ENCODE measurements around the gene CFAP77.

The CFAP77 gene

GRCh38 chr9:132589148-132590036, 179.4 kb downstream of the CFAP77 start:
- no peak overlapping the region for H3K23ac ChIP-seq (ENCODE audit: low read length in 2 of 2)
- peaks cover 7 to 14% of the 10 kb centered on the region in 2 experiments for H3K36me3 ChIP-seq (ENCODE audit: control insufficient read depth in 1 of 2, insufficient read depth in 2 of 2, low read depth in 1 of 2, low read length in 2 of 2)
- H3K27ac ChIP-seq (ENCODE audit: low read length, poor library complexity, severe bottlenecking), result no peak overlapping the region
- H3K9me3 ChIP-seq (ENCODE audit: control insufficient read depth, low read length), result no peaks in the 10 kb centered on the region
- no peak overlapping the region for H3K4me3 ChIP-seq (ENCODE audit: insufficient read depth in 1 of 2, low read depth in 1 of 2, low read length in 2 of 2)
- H3K18ac ChIP-seq (ENCODE audit: low read depth in 1 of 2, low read length in 2 of 2), result no peak overlapping the region
- H2AK5ac ChIP-seq (ENCODE audit: low read length, severe bottlenecking), result no peak overlapping the region
- peaks cover 29% of the 10 kb centered on the region for H3K4me1 ChIP-seq (ENCODE audit: control insufficient read depth, insufficient read depth, low read depth, low read length)
- H4K91ac ChIP-seq (ENCODE audit: low read length), result no peak overlapping the region
- no peak overlapping the region for H2BK5ac ChIP-seq (ENCODE audit: low read depth, low read length, poor library complexity, severe bottlenecking)
- no peak overlapping the region for H4K8ac ChIP-seq (ENCODE audit: low read length)
- no peak overlapping the region for H3K14ac ChIP-seq (ENCODE audit: low read length in 2 of 2)
- H2BK12ac ChIP-seq (ENCODE audit: low read length in 2 of 2), result no peak overlapping the region
- no peak overlapping the region for H2BK120ac ChIP-seq (ENCODE audit: low read depth, low read length)
- WGBS, result 6% methylated on average over 69 of the region's 83 CpGs
- DNase-seq, result no peak
- no peak overlapping the region for H2BK15ac ChIP-seq (ENCODE audit: low read depth, poor library complexity, severe bottlenecking)
- peaks cover 2% of the 10 kb centered on the region for H3K79me1 ChIP-seq (replicated peaks; ENCODE audit: low read length, poor library complexity, severe bottlenecking)
- no peak overlapping the region for H3K9ac ChIP-seq (ENCODE audit: low read length)
- H3K4me2 ChIP-seq (ENCODE audit: low read length, poor library complexity, severe bottlenecking), result no peak overlapping the region
- H3K27me3 ChIP-seq (ENCODE audit: control insufficient read depth in 1 of 2, insufficient read depth in 1 of 2, low read length in 2 of 2), result peaks cover 76 to 81% of the 10 kb centered on the region in 2 experiments
- no peak overlapping the region for H2AFZ ChIP-seq (ENCODE audit: low read depth, low read length)
- H3K4ac ChIP-seq (ENCODE audit: low read depth in 1 of 2, low read length in 2 of 2), result no peak overlapping the region

DNA sequence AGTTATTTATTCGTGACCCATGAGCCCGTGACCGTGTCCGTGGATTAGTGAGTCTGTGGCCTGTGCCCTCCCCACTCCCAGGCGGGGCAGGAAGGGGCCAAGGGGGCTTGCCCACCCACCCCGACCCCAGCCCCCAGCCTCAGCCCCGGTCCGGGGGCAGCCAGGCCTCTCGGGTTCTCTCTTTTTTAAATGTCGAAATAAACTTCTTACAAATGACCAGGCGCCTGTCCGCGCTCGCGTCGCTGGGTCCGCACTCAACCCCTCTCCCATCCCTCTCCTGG, 180.0 kb downstream of the CFAP77 start:
- no peak overlapping the region for H3K9ac ChIP-seq (ENCODE audit: low read length)
- no peaks in the 10 kb centered on the region for H3K9me3 ChIP-seq (ENCODE audit: control insufficient read depth, low read length)
- peaks cover 12 to 19% of the 10 kb centered on the region in 2 experiments for H3K36me3 ChIP-seq (ENCODE audit: control insufficient read depth in 1 of 2, insufficient read depth in 2 of 2, low read depth in 1 of 2, low read length in 2 of 2)
- 3% methylated on average over 16 of the region's 17 CpGs for WGBS
- no peak overlapping the region for H2AFZ ChIP-seq (ENCODE audit: low read depth, low read length)
- H3K18ac ChIP-seq (ENCODE audit: low read depth in 1 of 2, low read length in 2 of 2), result no peak overlapping the region
- H3K27me3 ChIP-seq (ENCODE audit: control insufficient read depth in 1 of 2, insufficient read depth in 1 of 2, low read length in 2 of 2), result peaks cover 70 to 75% of the 10 kb centered on the region in 2 experiments
- H3K27ac ChIP-seq (ENCODE audit: low read length, poor library complexity, severe bottlenecking), result no peak overlapping the region
- no peak overlapping the region for H3K23ac ChIP-seq (ENCODE audit: low read length in 2 of 2)
- DNase-seq, result no peak
- no peak overlapping the region for H2AK5ac ChIP-seq (ENCODE audit: low read length, severe bottlenecking)
- H3K79me1 ChIP-seq (replicated peaks; ENCODE audit: low read length, poor library complexity, severe bottlenecking), result peaks cover 3% of the 10 kb centered on the region
- peak overlapping the region; percentile 23 for H3K4me2 ChIP-seq (ENCODE audit: low read length, poor library complexity, severe bottlenecking)
- no peak overlapping the region for H3K4ac ChIP-seq (ENCODE audit: low read depth in 1 of 2, low read length in 2 of 2)
- H3K4me3 ChIP-seq (ENCODE audit: insufficient read depth in 1 of 2, low read depth in 1 of 2, low read length in 2 of 2), result no peak overlapping the region
- no peak overlapping the region for H4K91ac ChIP-seq (ENCODE audit: low read length)
- H3K14ac ChIP-seq (ENCODE audit: low read length in 2 of 2), result no peak overlapping the region
- no peak overlapping the region for H2BK5ac ChIP-seq (ENCODE audit: low read depth, low read length, poor library complexity, severe bottlenecking)
- H4K8ac ChIP-seq (ENCODE audit: low read length), result no peak overlapping the region
- H2BK120ac ChIP-seq (ENCODE audit: low read depth, low read length), result no peak overlapping the region
- no peak overlapping the region for H2BK15ac ChIP-seq (ENCODE audit: low read depth, poor library complexity, severe bottlenecking)
- H3K4me1 ChIP-seq (ENCODE audit: control insufficient read depth, insufficient read depth, low read depth, low read length), result peaks cover 29% of the 10 kb centered on the region
- no peak overlapping the region for H2BK12ac ChIP-seq (ENCODE audit: low read length in 2 of 2)

- under 1% methylated on average over 47 of the region's 73 CpGs for WGBS
These were observed 180.5 kb downstream of the CFAP77 start for GRCh38 chr9:132590318-132591182.

GRCh38 chr9:132591244-132591643, 181.2 kb downstream of the CFAP77 start:
- H3K79me1 ChIP-seq (replicated peaks; ENCODE audit: low read length, poor library complexity, severe bottlenecking), result peaks cover 5% of the 10 kb centered on the region
- H3K4me3 ChIP-seq (ENCODE audit: insufficient read depth in 1 of 2, low read depth in 1 of 2, low read length in 2 of 2), result no peak overlapping the region
- no peak overlapping the region for H2AK5ac ChIP-seq (ENCODE audit: low read length, severe bottlenecking)

More at GRCh38 chr9:132590318-132591182, 180.5 kb downstream of the CFAP77 start:
- H3K27me3 ChIP-seq (ENCODE audit: control insufficient read depth in 1 of 2, insufficient read depth in 1 of 2, low read length in 2 of 2), result peaks cover 64 to 69% of the 10 kb centered on the region in 2 experiments
- no peak overlapping the region for H3K27ac ChIP-seq (ENCODE audit: low read length, poor library complexity, severe bottlenecking)
- H2AK5ac ChIP-seq (ENCODE audit: low read length, severe bottlenecking), result no peak overlapping the region
- H3K9me3 ChIP-seq (ENCODE audit: control insufficient read depth, low read length), result no peaks in the 10 kb centered on the region
- no peak overlapping the region for H4K8ac ChIP-seq (ENCODE audit: low read length)
- H4K91ac ChIP-seq (ENCODE audit: low read length), result no peak overlapping the region
- no peak for DNase-seq
- H3K4ac ChIP-seq (ENCODE audit: low read depth in 1 of 2, low read length in 2 of 2), result no peak overlapping the region
- no peak overlapping the region for H2BK120ac ChIP-seq (ENCODE audit: low read depth, low read length)
- H2BK15ac ChIP-seq (ENCODE audit: low read depth, poor library complexity, severe bottlenecking), result no peak overlapping the region
- no peak overlapping the region for H3K18ac ChIP-seq (ENCODE audit: low read depth in 1 of 2, low read length in 2 of 2)
- peaks cover 26% of the 10 kb centered on the region for H3K4me1 ChIP-seq (ENCODE audit: control insufficient read depth, insufficient read depth, low read depth, low read length)
- no peak overlapping the region for H2BK5ac ChIP-seq (ENCODE audit: low read depth, low read length, poor library complexity, severe bottlenecking)
- no peak overlapping the region for H3K14ac ChIP-seq (ENCODE audit: low read length in 2 of 2)
- peak overlapping the region; percentile 23 for H3K4me2 ChIP-seq (ENCODE audit: low read length, poor library complexity, severe bottlenecking)
- H3K9ac ChIP-seq (ENCODE audit: low read length), result no peak overlapping the region
- H2BK12ac ChIP-seq (ENCODE audit: low read length in 2 of 2), result no peak overlapping the region
- H3K79me1 ChIP-seq (replicated peaks; ENCODE audit: low read length, poor library complexity, severe bottlenecking), result peaks cover 5% of the 10 kb centered on the region
- peaks cover 16 to 25% of the 10 kb centered on the region in 2 experiments for H3K36me3 ChIP-seq (ENCODE audit: control insufficient read depth in 1 of 2, insufficient read depth in 2 of 2, low read depth in 1 of 2, low read length in 2 of 2)
- H3K23ac ChIP-seq (ENCODE audit: low read length in 2 of 2), result peak overlapping the region in 1 of 2 experiments; percentile 90
- no peak overlapping the region for H2AFZ ChIP-seq (ENCODE audit: low read depth, low read length)
- no peak overlapping the region for H3K4me3 ChIP-seq (ENCODE audit: insufficient read depth in 1 of 2, low read depth in 1 of 2, low read length in 2 of 2)

More at GRCh38 chr9:132591244-132591643, 181.2 kb downstream of the CFAP77 start:
- Histone ChIP-seq H3K27me3 (ENCODE audit: control insufficient read depth in 1 of 2, insufficient read depth in 1 of 2, low read length in 2 of 2) (peaks cover 57 to 62% of the 10 kb centered on the region in 2 experiments), H3K9ac (ENCODE audit: low read length) (no peak overlapping the region), H3K9me3 (ENCODE audit: control insufficient read depth, low read length) (no peaks in the 10 kb centered on the region), H2BK5ac (ENCODE audit: low read depth, low read length, poor library complexity, severe bottlenecking) (no peak overlapping the region), H3K4me2 (ENCODE audit: low read length, poor library complexity, severe bottlenecking) (no peak overlapping the region), H2BK15ac (ENCODE audit: low read depth, poor library complexity, severe bottlenecking) (no peak overlapping the region), H2BK120ac (ENCODE audit: low read depth, low read length) (no peak overlapping the region), H3K4me1 (ENCODE audit: control insufficient read depth, insufficient read depth, low read depth, low read length) (peaks cover 26% of the 10 kb centered on the region), H2BK12ac (ENCODE audit: low read length in 2 of 2) (no peak overlapping the region), H2AFZ (ENCODE audit: low read depth, low read length) (no peak overlapping the region), H4K8ac (ENCODE audit: low read length) (no peak overlapping the region), H3K4ac (ENCODE audit: low read depth in 1 of 2, low read length in 2 of 2) (no peak overlapping the region), H4K91ac (ENCODE audit: low read length) (no peak overlapping the region), H3K27ac (ENCODE audit: low read length, poor library complexity, severe bottlenecking) (no peak overlapping the region), H3K23ac (ENCODE audit: low read length in 2 of 2) (no peak overlapping the region), H3K36me3 (ENCODE audit: control insufficient read depth in 1 of 2, insufficient read depth in 2 of 2, low read depth in 1 of 2, low read length in 2 of 2) (peaks cover 17 to 30% of the 10 kb centered on the region in 2 experiments), H3K18ac (ENCODE audit: low read depth in 1 of 2, low read length in 2 of 2) (no peak overlapping the region), H3K14ac (ENCODE audit: low read length in 2 of 2) (no peak overlapping the region)
- no CpG with 5 or more reads among the region's 6 CpGs for WGBS
- no peak for DNase-seq
